Loucy (cell line): ENCODE measurements around the gene MYBBP1A.

Experiments
- H2AFZ ChIP-seq: fragments of 200-600 bp; sonication (generic); 2 replicates; pipeline ENCODE4 v1.6.0; 2016; ENCODE audit warnings: antibody characterized with exemption, mild to moderate bottlenecking, low read length, moderate library complexity
- H3F3A ChIP-seq: fragments of 200-600 bp; 2 replicates; pipeline ENCODE4 v1.6.0; 2016; ENCODE audit warnings: antibody characterized with exemption, low read depth, mild to moderate bottlenecking
- H3K27me3 ChIP-seq: fragments of 200-600 bp; sonication (generic); 2 replicates; pipeline ENCODE4 v1.6.1; 2014; ENCODE audit warnings: low read length, mild to moderate bottlenecking; ENCODE audit not compliant: insufficient read depth, poor library complexity, severe bottlenecking
- H3K36me3 ChIP-seq: fragments of 200-600 bp; sonication (generic); 2 replicates; pipeline ENCODE4 v1.6.1; 2016; ENCODE audit warnings: low read length; ENCODE audit not compliant: insufficient read depth
- H3K4me1 ChIP-seq: fragments of 200-600 bp; sonication (generic); 2 replicates; pipeline ENCODE4 v1.5.1; 2014; ENCODE audit warnings: low read length, mild to moderate bottlenecking; ENCODE audit not compliant: insufficient read depth, poor library complexity, severe bottlenecking
- H3K4me2 ChIP-seq: fragments of 200-600 bp; sonication (generic); 2 replicates; pipeline ENCODE4 v1.6.0; 2014; ENCODE audit warnings: antibody characterized with exemption, low read length, low read depth, mild to moderate bottlenecking; ENCODE audit not compliant: poor library complexity, severe bottlenecking
- H3K4me3 ChIP-seq: fragments of 200-600 bp; sonication (generic); 2 replicates; pipeline ENCODE4 v1.5.1; 2014; ENCODE audit warnings: low read length, mild to moderate bottlenecking, mixed read lengths; ENCODE audit not compliant: poor library complexity, severe bottlenecking
- H3K79me2 ChIP-seq: fragments of 200-600 bp; sonication (generic); 2 replicates; pipeline ENCODE4 v1.6.1; 2014; ENCODE audit warnings: low read length; ENCODE audit not compliant: insufficient read depth
- H3K9ac ChIP-seq: fragments of 200-600 bp; sonication (generic); 2 replicates; pipeline ENCODE4 v1.6.0; 2014; ENCODE audit warnings: mild to moderate bottlenecking, low read depth, low read length, moderate library complexity; ENCODE audit not compliant: poor library complexity, severe bottlenecking
- H3K9me2 ChIP-seq: fragments of 200-600 bp; sonication (generic); replicated peaks from 2 replicates; pipeline ENCODE4 v1.6.1; 2016; ENCODE audit warnings: low read depth, low read length, mixed read lengths
- H3K9me3 ChIP-seq: fragments of 200-600 bp; sonication (generic); 2 replicates; pipeline ENCODE4 v1.6.1; 2014; ENCODE audit warnings: mild to moderate bottlenecking, antibody characterized with exemption, low read length, low read depth; ENCODE audit not compliant: insufficient read depth
- H4K20me1 ChIP-seq: fragments of 200-600 bp; sonication (generic); 2 replicates; pipeline ENCODE4 v1.6.0; 2014; ENCODE audit warnings: antibody characterized with exemption, low read length, mild to moderate bottlenecking; ENCODE audit not compliant: insufficient read depth, poor library complexity, severe bottlenecking
- CTCF ChIP-seq: fragments of 200-600 bp; sonication (generic); conservative IDR thresholded peaks from 2 replicates; pipeline ENCODE4 v1.5.1; 2014; ENCODE audit warnings: mild to moderate bottlenecking, antibody characterized with exemption, low read length
- EZH2phosphoT487 ChIP-seq: fragments of 200-600 bp; IDR thresholded peaks from 2 replicates; pipeline ENCODE4 v1.6.1; 2018; ENCODE audit warnings: antibody characterized with exemption, mild to moderate bottlenecking, moderate library complexity, borderline replicate concordance

Gene MYBBP1A

DNA sequence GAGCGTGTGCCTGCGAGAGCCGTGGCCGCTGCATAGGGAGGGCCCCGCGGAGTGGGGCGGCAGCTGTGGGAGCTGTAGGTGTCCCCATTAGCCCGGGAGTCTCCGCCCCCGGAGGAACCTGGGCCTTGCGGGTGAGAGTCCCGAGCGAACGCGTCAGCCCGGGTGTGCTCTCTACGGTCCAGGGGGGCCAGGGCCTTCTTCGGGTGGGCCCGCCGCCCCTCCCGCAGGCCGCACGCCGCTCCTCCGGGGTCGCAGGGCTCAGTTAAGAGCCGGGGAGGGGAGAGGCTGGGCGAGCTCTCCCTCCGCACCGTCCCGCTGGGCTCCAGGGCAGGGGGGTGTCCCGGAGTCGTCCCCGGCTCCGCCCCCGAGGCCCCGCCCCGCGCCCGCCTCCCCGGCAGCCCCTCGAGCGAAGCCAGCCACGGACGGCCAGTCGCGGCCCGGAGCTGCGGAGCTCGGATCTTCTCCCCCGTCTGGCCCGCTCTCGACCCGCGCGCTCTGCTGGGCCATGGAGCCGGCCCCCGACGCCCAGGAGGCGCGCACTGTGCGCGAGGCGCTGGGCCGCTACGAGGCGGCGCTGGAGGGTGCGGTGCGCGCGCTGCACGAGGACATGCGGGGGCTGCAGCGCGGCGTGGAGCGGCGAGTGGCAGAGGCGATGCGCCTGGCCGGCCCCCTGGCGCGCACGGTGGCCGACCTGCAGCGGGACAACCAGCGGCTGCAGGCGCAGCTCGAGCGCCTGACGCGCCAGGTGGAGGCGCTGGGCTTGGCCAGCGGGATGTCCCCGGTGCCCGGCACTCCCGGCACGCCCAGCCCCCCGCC lies 29.1 kb upstream of the MYBBP1A start, which contains the start of gene SMTNL2:
TSS of gene SMTNL2 (plus strand) at position 429 of the 816 bp plus-strand sequence. CDS start at position 506, 77 bp downstream.
- no peaks in the 10 kb centered on the region for H3K79me2 ChIP-seq
- H3F3A ChIP-seq: no peaks in the 10 kb centered on the region
- H3K27me3 ChIP-seq: no peaks in the 10 kb centered on the region
- no peaks in the 10 kb centered on the region for H3K36me3 ChIP-seq
- H3K9me2 ChIP-seq: no peaks in the 10 kb centered on the region
- no peak within 1 kb of the TSS for H3K4me2 ChIP-seq
- H3K4me1 ChIP-seq: no peaks in the 10 kb centered on the region
- H4K20me1 ChIP-seq: no peaks in the 10 kb centered on the region
- no peak within 1 kb of the TSS for H2AFZ ChIP-seq
- no peak within 1 kb of the TSS for H3K4me3 ChIP-seq
- no peak within 1 kb of the TSS for H3K9ac ChIP-seq
- TF ChIP-seq EZH2phosphoT487: no peak
- TF ChIP-seq CTCF: no peak
- no peaks in the 10 kb centered on the region for H3K9me3 ChIP-seq

DNA sequence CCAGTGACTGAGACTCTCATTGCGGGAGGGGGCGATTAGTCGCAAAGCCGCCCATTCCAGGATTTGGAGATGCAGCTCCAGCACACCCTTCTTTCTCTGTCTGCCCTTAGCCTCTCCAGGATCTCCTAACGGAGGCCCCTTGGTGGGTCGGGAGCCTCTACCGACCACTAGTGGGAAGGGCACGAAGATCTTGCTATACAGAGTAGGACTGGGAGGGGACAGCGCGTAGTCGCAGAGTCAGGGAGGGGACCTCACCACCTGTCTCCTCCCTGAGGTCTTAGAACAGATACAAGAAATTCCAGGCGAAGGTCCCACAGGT lies 28.6 kb upstream of the MYBBP1A start:
- H3K9ac ChIP-seq: no peak overlapping the region

DNA sequence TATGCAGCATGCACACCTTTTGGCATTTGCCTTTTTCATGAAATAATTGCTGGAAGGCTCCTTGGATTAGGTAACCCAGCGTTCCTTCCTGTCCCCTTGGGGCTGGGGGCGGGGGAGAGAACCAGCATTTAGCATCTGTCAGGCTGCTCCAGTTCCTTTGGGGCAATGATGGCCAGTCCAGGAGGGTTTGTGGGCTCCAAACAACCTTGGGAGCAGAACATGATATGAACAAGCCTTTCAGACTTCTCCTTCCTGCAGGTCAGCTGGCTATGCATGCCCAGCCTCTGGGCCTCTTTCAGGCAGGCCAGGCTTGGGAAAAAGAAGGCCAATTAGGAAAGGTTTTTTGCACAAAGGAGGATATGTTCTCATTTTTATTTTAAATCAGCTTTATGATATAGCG lies 28.0 kb upstream of the MYBBP1A start:
- H3F3A ChIP-seq: no peaks in the 10 kb centered on the region
- no peak overlapping the region for H3K4me3 ChIP-seq
- no peaks in the 10 kb centered on the region for H3K27me3 ChIP-seq
- H3K9me3 ChIP-seq: no peaks in the 10 kb centered on the region
- no peak overlapping the region for H3K4me2 ChIP-seq
- TF ChIP-seq CTCF (no peak), EZH2phosphoT487 (no peak)
- no peaks in the 10 kb centered on the region for H4K20me1 ChIP-seq
- H3K4me1 ChIP-seq: no peaks in the 10 kb centered on the region
- H3K9me2 ChIP-seq: no peaks in the 10 kb centered on the region
- H3K36me3 ChIP-seq: no peaks in the 10 kb centered on the region
- H3K9ac ChIP-seq: no peak overlapping the region
- no peaks in the 10 kb centered on the region for H3K79me2 ChIP-seq
- H2AFZ ChIP-seq: no peak overlapping the region

More for the DNA sequence above, 28.6 kb upstream of the MYBBP1A start:
- Histone ChIP-seq H3F3A (no peaks in the 10 kb centered on the region), H3K4me1 (no peaks in the 10 kb centered on the region), H3K36me3 (no peaks in the 10 kb centered on the region), H3K27me3 (no peaks in the 10 kb centered on the region), H2AFZ (no peak overlapping the region), H4K20me1 (no peaks in the 10 kb centered on the region), H3K4me2 (no peak overlapping the region), H3K9me2 (no peaks in the 10 kb centered on the region), H3K4me3 (no peak overlapping the region), H3K79me2 (no peaks in the 10 kb centered on the region), H3K9me3 (no peaks in the 10 kb centered on the region)
- TF ChIP-seq CTCF: no peak
- no peak for TF ChIP-seq EZH2phosphoT487
